B cell (primary cell): ENCODE measurements around the gene SDK1. TPM values are rescaled to one million over a fixed set of nuclear protein-coding genes. Genes with fewer than 3 reads are reported as not detected.

Source experiments
- ATAC-seq: fragments of 200-7000 bp; cut with Tn5 transposase; one replicate; pipeline ENCODE4 v1.10.0; 2021; ENCODE audit warnings: low read depth, mild to moderate bottlenecking, moderate number of reproducible peaks, moderate library complexity
- CTCF ChIA-PET: fragments of 350-600 bp; sonication (Branson Sonifier 250); formaldehyde crosslinking; loops from one replicate; lab custom pipeline; 2021; ENCODE audit warnings: antibody characterized with exemption, inconsistent platforms; lab: Charles Lee
- POLR2A ChIA-PET: fragments of 350-600 bp; sonication (Branson Sonifier 250); formaldehyde crosslinking; loops from one replicate; lab custom pipeline; 2021; ENCODE audit warnings: antibody characterized with exemption; lab: Charles Lee
- DNase-seq: peaks from one replicate; pipeline ENCODE4 v3.0.0; 2013
- H2AFZ ChIP-seq: 2 replicates; pipeline ENCODE4 v1.6.1; 2012; ENCODE audit warnings: mild to moderate bottlenecking, low read depth, low read length; ENCODE audit not compliant: insufficient read depth, poor library complexity, severe bottlenecking
- H3K27ac ChIP-seq, 2 donors: 1 replicate in 1 of 2; 2 replicates in 1 of 2; pipeline ENCODE4 v1.5.1; 2012 to 2013; ENCODE audit warnings: low read length in 2 of 2, mild to moderate bottlenecking in 2 of 2, moderate library complexity in 1 of 2
- H3K27me3 ChIP-seq, 4 experiments: fragments of 200-600 bp in 1 of 4; sonication (generic) in 1 of 4; replicated peaks in 1 of 4; 1 replicate in 2 of 4; 2 replicates in 2 of 4; pipeline versions ENCODE4 v1.6.1 to v1.7.0; 2013 to 2016; ENCODE audit warnings: low read length in 3 of 4, mild to moderate bottlenecking in 2 of 4, mixed read lengths in 1 of 4, moderate library complexity in 1 of 4; ENCODE audit not compliant: insufficient read depth in 4 of 4, control insufficient read depth in 3 of 4; ENCODE audit errors: control extremely low read depth in 1 of 4
- H3K36me3 ChIP-seq, 2 experiments: replicated peaks in 1 of 2; 1 replicate in 1 of 2; 2 replicates in 1 of 2; pipeline versions ENCODE4 v1.6.1 to v1.7.1; 2013; ENCODE audit warnings: low read length in 1 of 2; ENCODE audit not compliant: insufficient read depth in 2 of 2, control insufficient read depth in 1 of 2; ENCODE audit errors: control extremely low read depth in 1 of 2, extremely low read depth in 1 of 2
- H3K4me1 ChIP-seq, 2 donors: fragments of 200-600 bp in 1 of 2; sonication (generic) in 1 of 2; 1 replicate in 1 of 2; 2 replicates in 1 of 2; pipeline versions ENCODE4 v1.5.1 to v1.6.1; 2013 to 2017; ENCODE audit warnings: low read length in 2 of 2; ENCODE audit not compliant: control insufficient read depth in 2 of 2, insufficient read depth in 2 of 2
- H3K4me2 ChIP-seq: replicated peaks from 2 replicates; pipeline ENCODE3; 2012; ENCODE audit warnings: mild to moderate bottlenecking, low read depth, low read length; ENCODE audit not compliant: poor library complexity, severe bottlenecking
- H3K4me3 ChIP-seq, 5 experiments: fragments of 200-600 bp in 1 of 5; sonication (generic) in 1 of 5; 1 replicate in 3 of 5; 2 replicates in 2 of 5; pipeline versions ENCODE4 v1.5.1 to v1.7.0; 2011 to 2016; ENCODE audit warnings: low read length in 4 of 5, mild to moderate bottlenecking in 4 of 5, low read depth in 2 of 5, control low read depth in 1 of 5, moderate library complexity in 1 of 5; ENCODE audit not compliant: insufficient read depth in 1 of 5; ENCODE audit errors: control extremely low read depth in 1 of 5, extremely low read depth in 1 of 5
- H3K79me2 ChIP-seq: fragments of 200-600 bp; sonication (generic); one replicate; pipeline ENCODE4 v1.6.0; 2016; ENCODE audit warnings: low read length; ENCODE audit not compliant: control insufficient read depth, insufficient read depth
- H3K9ac ChIP-seq: fragments of 200-600 bp; sonication (generic); 2 replicates; pipeline ENCODE4 v1.6.1; 2017; ENCODE audit warnings: mild to moderate bottlenecking, low read length, moderate library complexity
- H3K9me3 ChIP-seq, 3 donors: one replicate each; pipeline versions ENCODE4 v1.6.1 to v1.7.1; 2013; ENCODE audit warnings: low read length in 2 of 3; ENCODE audit not compliant: control insufficient read depth in 2 of 3, insufficient read depth in 1 of 3; ENCODE audit errors: control extremely low read depth in 1 of 3
- H4K20me1 ChIP-seq: 2 replicates; pipeline ENCODE4 v1.6.0; 2012; ENCODE audit warnings: mild to moderate bottlenecking, low read length; ENCODE audit not compliant: insufficient read depth, control insufficient read depth, poor library complexity, severe bottlenecking
- H3K27ac Mint-ChIP-seq: one replicate; pipeline ENCODE4 v1.8.0; 2021; ENCODE audit warnings: mixed read lengths
- H3K27me3 Mint-ChIP-seq: one replicate; pipeline ENCODE4 v1.8.0; 2021; ENCODE audit warnings: mixed read lengths
- H3K4me1 Mint-ChIP-seq: one replicate; pipeline ENCODE4 v1.8.0; 2021; ENCODE audit warnings: mixed read lengths
- H3K4me3 Mint-ChIP-seq: one replicate; pipeline ENCODE4 v1.8.0; 2021; ENCODE audit warnings: mixed read lengths
- H3K9me3 Mint-ChIP-seq: one replicate; pipeline ENCODE4 v1.8.0; 2022; ENCODE audit warnings: mixed read lengths; ENCODE audit not compliant: insufficient read depth
- CTCF ChIP-seq: fragments of 200-600 bp; IDR thresholded peaks from one replicate; pipeline ENCODE4 v1.8.0; 2022; ENCODE audit warnings: antibody characterized with exemption, mild to moderate bottlenecking
- EZH2 ChIP-seq: IDR thresholded peaks from 2 replicates; pipeline ENCODE4 v1.6.1; 2012; ENCODE audit warnings: borderline replicate concordance, low read depth, mild to moderate bottlenecking, moderate library complexity, low read length; ENCODE audit not compliant: insufficient read depth, poor library complexity, severe bottlenecking
- WGBS: methylation state at CpG from one replicate; pipeline ENCODE4 v1.1.5; 2013; ENCODE audit warnings: missing lambda C conversion rate; ENCODE audit not compliant: insufficient coverage; 5-methylcytosine and 5-hydroxymethylcytosine counted together
- intact Hi-C: fragments of 100-400 bp; cut with micrococcal nuclease; formaldehyde crosslinking; loops from one replicate; pipeline ENCODE4 v1.10.0; 2022
- polyA plus RNA-seq: library from polyadenylated mRNA; depleted of rRNA; stranded (reverse); fragments of >200 nt; gene quantifications from 2 replicates; pipeline ENCODE4 v1.2.3, GENCODE V29; 2012
- total RNA-seq, 2 donors: library from RNA; stranded (reverse); fragments of 120-200 nt in 1 of 2; gene quantifications; 1 replicate in 1 of 2; 2 replicates in 1 of 2; pipeline versions ENCODE4 v1.2.3 to v1.2.4, GENCODE V29; 2013 to 2022

Gene SDK1
- total and polyA plus RNA-seq, 2 donors (not counting 1 experiment from before 2014, with no cell fraction given), result 0.73 to 2.0 TPM

GRCh38 chr7:3918576-3918975, 617.5 kb downstream of the SDK1 start:
- ATAC-seq, result no peak
- Histone ChIP-seq H3K79me2 (no peaks in the 10 kb centered on the region), H3K27me3 (peaks cover 0 to 4% (median 0%) of the 10 kb centered on the region in 4 experiments), H3K36me3 (no peaks in the 10 kb centered on the region), H4K20me1 (no peaks in the 10 kb centered on the region), H3K27ac (no peak overlapping the region), H3K9me3 (peaks cover 0 to 3% (median 0%) of the 10 kb centered on the region in 3 donors), H3K4me3 (no peak overlapping the region), H3K4me1 (peaks cover 5 to 10% of the 10 kb centered on the region in 2 donors), H2AFZ (no peak overlapping the region), H3K9ac (no peak overlapping the region), H3K4me2 (no peak overlapping the region)
- H3K27me3 Mint-ChIP-seq, result peaks cover 8% of the 10 kb centered on the region
- no peak overlapping the region for H3K27ac Mint-ChIP-seq
- ChIA-PET POLR2A (no interaction called here), CTCF (no interaction called here)
- WGBS, result 50% methylated on average over 6 of the region's 8 CpGs
- intact Hi-C loops, result no loop called here
- no peaks in the 10 kb centered on the region for H3K9me3 Mint-ChIP-seq
- DNase-seq, result no peak
- H3K4me3 Mint-ChIP-seq, result no peak overlapping the region
- peaks cover 20% of the 10 kb centered on the region for H3K4me1 Mint-ChIP-seq
- TF ChIP-seq CTCF, result no peak
- no peak for TF ChIP-seq EZH2

- intact Hi-C loops, result no loop called here
- no peak for TF ChIP-seq CTCF
- TF ChIP-seq EZH2, result no peak
- Histone ChIP-seq H4K20me1 (no peaks in the 10 kb centered on the region), H3K27ac (no peak overlapping the region), H3K9me3 (no peaks in the 10 kb centered on the region), H3K4me1 (peaks cover 0 to 4% of the 10 kb centered on the region in 2 donors), H3K4me3 (no peak overlapping the region), H3K27me3 (peaks cover 0 to 3% (median 0%) of the 10 kb centered on the region in 4 experiments), H2AFZ (no peak overlapping the region), H3K9ac (no peak overlapping the region), H3K36me3 (no peaks in the 10 kb centered on the region), H3K4me2 (no peak overlapping the region), H3K79me2 (no peaks in the 10 kb centered on the region)
- H3K27ac Mint-ChIP-seq, result no peak overlapping the region
- no peaks in the 10 kb centered on the region for H3K9me3 Mint-ChIP-seq
- ATAC-seq, result no peak
- H3K4me1 Mint-ChIP-seq, result peaks cover 6% of the 10 kb centered on the region
- no peak overlapping the region for H3K4me3 Mint-ChIP-seq
- ChIA-PET CTCF (no interaction called here), POLR2A (no interaction called here)
- WGBS, result 82% methylated on average over 7 of the region's 10 CpGs
- H3K27me3 Mint-ChIP-seq, result peaks cover 13% of the 10 kb centered on the region
- no peak for DNase-seq
Observed at GRCh38 chr7:3922175-3922635, 621.2 kb downstream of the SDK1 start.
